WTC11 (cell line): Measurements from ENCODE around the gene RNF2. TPM values are rescaled to one million over a fixed set of nuclear protein-coding genes. Genes with fewer than 3 reads are reported as not detected.

Experiments
- ATAC-seq: fragments of 200-7000 bp; cut with Tn5 transposase; 2 replicates; pipeline ENCODE4 v1.10.0; 2021; ENCODE audit warnings: mild to moderate bottlenecking, moderate library complexity
- CTCF ChIA-PET: fragments of 300-600 bp; sonication (Branson Sonifier 250); formaldehyde crosslinking; loops from one replicate; lab custom pipeline; 2021; ENCODE audit warnings: antibody characterized with exemption; lab: Charles Lee
- POLR2A ChIA-PET: fragments of 350-600 bp; sonication (Branson Sonifier 250); formaldehyde crosslinking; loops from one replicate; lab custom pipeline; 2021; ENCODE audit warnings: antibody characterized with exemption; lab: Charles Lee
- DNase-seq: peaks from one replicate; pipeline ENCODE4 v3.0.0; 2021; ENCODE audit warnings: low spot score
- H3K27ac Mint-ChIP-seq: 2 replicates; pipeline ENCODE4 v1.8.0; 2021; ENCODE audit warnings: mixed read lengths
- H3K27me3 Mint-ChIP-seq: 2 replicates; pipeline ENCODE4 v1.8.0; 2021; ENCODE audit warnings: low read depth, mild to moderate bottlenecking, moderate library complexity, mixed read lengths
- H3K36me3 Mint-ChIP-seq: 2 replicates; pipeline ENCODE4 v1.8.0; 2021; ENCODE audit warnings: mixed read lengths
- H3K4me1 Mint-ChIP-seq: 2 replicates; pipeline ENCODE4 v1.8.0; 2022; ENCODE audit warnings: mixed read lengths
- H3K4me3 Mint-ChIP-seq: 2 replicates; pipeline ENCODE4 v1.8.0; 2021; ENCODE audit warnings: mild to moderate bottlenecking, moderate library complexity, mixed read lengths
- H3K9me3 Mint-ChIP-seq: 2 replicates; pipeline ENCODE4 v1.8.0; 2021; ENCODE audit warnings: mixed read lengths
- NR2C2 ChIP-seq: sonication (generic); formaldehyde crosslinking; IDR thresholded peaks from 2 replicates; pipeline ENCODE4 v1.8.0; 2022; ENCODE audit warnings: mild to moderate bottlenecking, missing genetic modification reagents
- PRRX2 ChIP-seq: fragments of 250-450 bp; sonication (Bioruptor Pico); IDR thresholded peaks from 2 replicates; pipeline ENCODE4 v1.8.0; 2021; ENCODE audit warnings: mild to moderate bottlenecking
- RELA ChIP-seq: sonication (generic); formaldehyde crosslinking; IDR thresholded peaks from 2 replicates; pipeline ENCODE4 v1.8.1; 2022; ENCODE audit warnings: missing genetic modification reagents, mild to moderate bottlenecking, borderline replicate concordance
- TCF7 ChIP-seq: sonication (generic); formaldehyde crosslinking; IDR thresholded peaks from 2 replicates; pipeline ENCODE4 v1.8.0; 2022; ENCODE audit warnings: mild to moderate bottlenecking, low read depth, missing genetic modification reagents, moderate library complexity
- ZNF138 ChIP-seq: sonication (generic); formaldehyde crosslinking; conservative IDR thresholded peaks from 2 replicates; pipeline ENCODE4 v1.8.1; 2022; ENCODE audit warnings: mild to moderate bottlenecking, moderate library complexity, missing genetic modification reagents
- ZNF416 ChIP-seq: fragments of 250-450 bp; sonication (Bioruptor Pico); IDR thresholded peaks from 2 replicates; pipeline ENCODE4 v1.9.0; 2021; ENCODE audit warnings: mild to moderate bottlenecking, inconsistent platforms
- total RNA-seq: library from RNA; stranded (reverse); gene quantifications from 3 replicates; pipeline ENCODE4 v1.2.3, GENCODE V29; 2021
- TF ChIP-seq, protein P1 (sequence below): fragments of 250-450 bp; sonication (Bioruptor Pico); IDR thresholded peaks from 2 replicates; pipeline ENCODE4 v1.9.0; 2021; ENCODE audit warnings: mild to moderate bottlenecking, borderline replicate concordance
- TF ChIP-seq, protein P2 (sequence below): sonication (generic); formaldehyde crosslinking; IDR thresholded peaks from 2 replicates; pipeline ENCODE4 v1.8.0; 2022; ENCODE audit warnings: mild to moderate bottlenecking, missing genetic modification reagents
- TF ChIP-seq, protein P3 (sequence below): sonication (generic); formaldehyde crosslinking; conservative IDR thresholded peaks from 2 replicates; pipeline ENCODE4 v1.8.1; 2023; ENCODE audit warnings: mild to moderate bottlenecking, low read depth, missing genetic modification reagents, moderate library complexity
- TF ChIP-seq, protein P4 (sequence below): sonication (generic); formaldehyde crosslinking; IDR thresholded peaks from 2 replicates; pipeline ENCODE4 v1.8.0; 2022; ENCODE audit warnings: missing genetic modification reagents
- TF ChIP-seq, protein P5 (sequence below): sonication (generic); formaldehyde crosslinking; IDR thresholded peaks from 2 replicates; pipeline ENCODE4 v1.8.1; 2022; ENCODE audit warnings: missing genetic modification reagents, borderline replicate concordance
- TF ChIP-seq, protein P6 (sequence below): sonication (generic); formaldehyde crosslinking; IDR thresholded peaks from 2 replicates; pipeline ENCODE4 v1.8.1; 2023; ENCODE audit warnings: mild to moderate bottlenecking, missing genetic modification reagents

The RNF2 gene
- total RNA-seq, 1 experiment from 2014 or later: 37.3 TPM

DNA sequence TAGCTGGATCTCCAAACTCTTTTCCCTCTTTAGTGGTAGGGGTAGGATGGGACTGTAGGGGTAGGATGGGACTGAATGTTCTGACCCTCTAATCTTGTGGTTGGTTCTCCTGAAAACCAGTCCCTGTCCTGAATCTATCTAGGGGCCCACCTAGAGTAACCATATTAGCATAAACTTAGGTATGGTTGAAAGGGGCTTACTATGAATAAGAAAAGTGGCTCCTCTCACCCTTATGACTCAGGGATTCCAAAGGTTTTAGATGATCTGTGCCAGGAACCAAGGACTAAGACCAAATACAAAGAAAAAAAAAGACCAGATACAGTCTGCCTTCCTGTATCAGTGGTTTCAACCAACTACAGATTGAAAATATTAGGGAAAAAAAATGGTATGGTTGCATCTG lies 28.9 kb downstream of the RNF2 start (continued):
- TF ChIP-seq, protein P1, sequence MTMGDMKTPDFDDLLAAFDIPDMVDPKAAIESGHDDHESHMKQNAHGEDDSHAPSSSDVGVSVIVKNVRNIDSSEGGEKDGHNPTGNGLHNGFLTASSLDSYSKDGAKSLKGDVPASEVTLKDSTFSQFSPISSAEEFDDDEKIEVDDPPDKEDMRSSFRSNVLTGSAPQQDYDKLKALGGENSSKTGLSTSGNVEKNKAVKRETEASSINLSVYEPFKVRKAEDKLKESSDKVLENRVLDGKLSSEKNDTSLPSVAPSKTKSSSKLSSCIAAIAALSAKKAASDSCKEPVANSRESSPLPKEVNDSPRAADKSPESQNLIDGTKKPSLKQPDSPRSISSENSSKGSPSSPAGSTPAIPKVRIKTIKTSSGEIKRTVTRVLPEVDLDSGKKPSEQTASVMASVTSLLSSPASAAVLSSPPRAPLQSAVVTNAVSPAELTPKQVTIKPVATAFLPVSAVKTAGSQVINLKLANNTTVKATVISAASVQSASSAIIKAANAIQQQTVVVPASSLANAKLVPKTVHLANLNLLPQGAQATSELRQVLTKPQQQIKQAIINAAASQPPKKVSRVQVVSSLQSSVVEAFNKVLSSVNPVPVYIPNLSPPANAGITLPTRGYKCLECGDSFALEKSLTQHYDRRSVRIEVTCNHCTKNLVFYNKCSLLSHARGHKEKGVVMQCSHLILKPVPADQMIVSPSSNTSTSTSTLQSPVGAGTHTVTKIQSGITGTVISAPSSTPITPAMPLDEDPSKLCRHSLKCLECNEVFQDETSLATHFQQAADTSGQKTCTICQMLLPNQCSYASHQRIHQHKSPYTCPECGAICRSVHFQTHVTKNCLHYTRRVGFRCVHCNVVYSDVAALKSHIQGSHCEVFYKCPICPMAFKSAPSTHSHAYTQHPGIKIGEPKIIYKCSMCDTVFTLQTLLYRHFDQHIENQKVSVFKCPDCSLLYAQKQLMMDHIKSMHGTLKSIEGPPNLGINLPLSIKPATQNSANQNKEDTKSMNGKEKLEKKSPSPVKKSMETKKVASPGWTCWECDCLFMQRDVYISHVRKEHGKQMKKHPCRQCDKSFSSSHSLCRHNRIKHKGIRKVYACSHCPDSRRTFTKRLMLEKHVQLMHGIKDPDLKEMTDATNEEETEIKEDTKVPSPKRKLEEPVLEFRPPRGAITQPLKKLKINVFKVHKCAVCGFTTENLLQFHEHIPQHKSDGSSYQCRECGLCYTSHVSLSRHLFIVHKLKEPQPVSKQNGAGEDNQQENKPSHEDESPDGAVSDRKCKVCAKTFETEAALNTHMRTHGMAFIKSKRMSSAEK (CRISPR knock-in tag): no peak
- TF ChIP-seq, protein P2, sequence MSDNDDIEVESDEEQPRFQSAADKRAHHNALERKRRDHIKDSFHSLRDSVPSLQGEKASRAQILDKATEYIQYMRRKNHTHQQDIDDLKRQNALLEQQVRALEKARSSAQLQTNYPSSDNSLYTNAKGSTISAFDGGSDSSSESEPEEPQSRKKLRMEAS: no peak
- TF ChIP-seq, protein P3, sequence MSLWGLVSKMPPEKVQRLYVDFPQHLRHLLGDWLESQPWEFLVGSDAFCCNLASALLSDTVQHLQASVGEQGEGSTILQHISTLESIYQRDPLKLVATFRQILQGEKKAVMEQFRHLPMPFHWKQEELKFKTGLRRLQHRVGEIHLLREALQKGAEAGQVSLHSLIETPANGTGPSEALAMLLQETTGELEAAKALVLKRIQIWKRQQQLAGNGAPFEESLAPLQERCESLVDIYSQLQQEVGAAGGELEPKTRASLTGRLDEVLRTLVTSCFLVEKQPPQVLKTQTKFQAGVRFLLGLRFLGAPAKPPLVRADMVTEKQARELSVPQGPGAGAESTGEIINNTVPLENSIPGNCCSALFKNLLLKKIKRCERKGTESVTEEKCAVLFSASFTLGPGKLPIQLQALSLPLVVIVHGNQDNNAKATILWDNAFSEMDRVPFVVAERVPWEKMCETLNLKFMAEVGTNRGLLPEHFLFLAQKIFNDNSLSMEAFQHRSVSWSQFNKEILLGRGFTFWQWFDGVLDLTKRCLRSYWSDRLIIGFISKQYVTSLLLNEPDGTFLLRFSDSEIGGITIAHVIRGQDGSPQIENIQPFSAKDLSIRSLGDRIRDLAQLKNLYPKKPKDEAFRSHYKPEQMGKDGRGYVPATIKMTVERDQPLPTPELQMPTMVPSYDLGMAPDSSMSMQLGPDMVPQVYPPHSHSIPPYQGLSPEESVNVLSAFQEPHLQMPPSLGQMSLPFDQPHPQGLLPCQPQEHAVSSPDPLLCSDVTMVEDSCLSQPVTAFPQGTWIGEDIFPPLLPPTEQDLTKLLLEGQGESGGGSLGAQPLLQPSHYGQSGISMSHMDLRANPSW (CRISPR knock-in tag): no peak
- TF ChIP-seq ZNF138 (CRISPR knock-in tag): no peak
- TF ChIP-seq, protein P4, sequence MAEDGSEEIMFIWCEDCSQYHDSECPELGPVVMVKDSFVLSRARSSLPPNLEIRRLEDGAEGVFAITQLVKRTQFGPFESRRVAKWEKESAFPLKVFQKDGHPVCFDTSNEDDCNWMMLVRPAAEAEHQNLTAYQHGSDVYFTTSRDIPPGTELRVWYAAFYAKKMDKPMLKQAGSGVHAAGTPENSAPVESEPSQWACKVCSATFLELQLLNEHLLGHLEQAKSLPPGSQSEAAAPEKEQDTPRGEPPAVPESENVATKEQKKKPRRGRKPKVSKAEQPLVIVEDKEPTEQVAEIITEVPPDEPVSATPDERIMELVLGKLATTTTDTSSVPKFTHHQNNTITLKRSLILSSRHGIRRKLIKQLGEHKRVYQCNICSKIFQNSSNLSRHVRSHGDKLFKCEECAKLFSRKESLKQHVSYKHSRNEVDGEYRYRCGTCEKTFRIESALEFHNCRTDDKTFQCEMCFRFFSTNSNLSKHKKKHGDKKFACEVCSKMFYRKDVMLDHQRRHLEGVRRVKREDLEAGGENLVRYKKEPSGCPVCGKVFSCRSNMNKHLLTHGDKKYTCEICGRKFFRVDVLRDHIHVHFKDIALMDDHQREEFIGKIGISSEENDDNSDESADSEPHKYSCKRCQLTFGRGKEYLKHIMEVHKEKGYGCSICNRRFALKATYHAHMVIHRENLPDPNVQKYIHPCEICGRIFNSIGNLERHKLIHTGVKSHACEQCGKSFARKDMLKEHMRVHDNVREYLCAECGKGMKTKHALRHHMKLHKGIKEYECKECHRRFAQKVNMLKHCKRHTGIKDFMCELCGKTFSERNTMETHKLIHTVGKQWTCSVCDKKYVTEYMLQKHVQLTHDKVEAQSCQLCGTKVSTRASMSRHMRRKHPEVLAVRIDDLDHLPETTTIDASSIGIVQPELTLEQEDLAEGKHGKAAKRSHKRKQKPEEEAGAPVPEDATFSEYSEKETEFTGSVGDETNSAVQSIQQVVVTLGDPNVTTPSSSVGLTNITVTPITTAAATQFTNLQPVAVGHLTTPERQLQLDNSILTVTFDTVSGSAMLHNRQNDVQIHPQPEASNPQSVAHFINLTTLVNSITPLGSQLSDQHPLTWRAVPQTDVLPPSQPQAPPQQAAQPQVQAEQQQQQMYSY: no peak

DNA sequence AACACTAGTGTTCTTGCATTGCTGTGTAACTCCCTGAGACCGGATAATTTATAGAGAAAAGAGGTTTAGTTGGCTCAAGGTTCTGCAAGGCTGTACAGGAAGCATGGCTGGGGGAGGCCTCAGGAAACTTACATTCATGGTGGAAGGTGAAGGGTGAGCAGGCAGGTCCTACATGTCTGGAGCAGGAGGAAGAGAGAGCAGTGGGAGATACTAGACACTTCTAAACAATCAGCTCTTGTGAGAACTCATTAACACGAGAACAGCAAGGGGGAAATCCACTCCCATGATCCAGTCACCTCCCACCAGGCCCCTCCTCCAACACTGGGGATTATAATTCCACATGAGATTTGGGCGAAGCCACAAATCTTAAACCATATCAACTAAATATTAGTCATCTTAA lies 30.1 kb downstream of the RNF2 start:
- TF ChIP-seq, protein P5, sequence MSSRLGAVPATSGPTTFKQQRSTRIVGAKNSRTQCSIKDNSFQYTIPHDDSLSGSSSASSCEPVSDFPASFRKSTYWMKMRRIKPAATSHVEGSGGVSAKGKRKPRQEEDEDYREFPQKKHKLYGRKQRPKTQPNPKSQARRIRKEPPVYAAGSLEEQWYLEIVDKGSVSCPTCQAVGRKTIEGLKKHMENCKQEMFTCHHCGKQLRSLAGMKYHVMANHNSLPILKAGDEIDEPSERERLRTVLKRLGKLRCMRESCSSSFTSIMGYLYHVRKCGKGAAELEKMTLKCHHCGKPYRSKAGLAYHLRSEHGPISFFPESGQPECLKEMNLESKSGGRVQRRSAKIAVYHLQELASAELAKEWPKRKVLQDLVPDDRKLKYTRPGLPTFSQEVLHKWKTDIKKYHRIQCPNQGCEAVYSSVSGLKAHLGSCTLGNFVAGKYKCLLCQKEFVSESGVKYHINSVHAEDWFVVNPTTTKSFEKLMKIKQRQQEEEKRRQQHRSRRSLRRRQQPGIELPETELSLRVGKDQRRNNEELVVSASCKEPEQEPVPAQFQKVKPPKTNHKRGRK (CRISPR knock-in tag): no peak
- no peak for TF ChIP-seq NR2C2 (CRISPR knock-in tag)
- no peak for TF ChIP-seq PRRX2
- TF ChIP-seq TCF7 (CRISPR knock-in tag): no peak
- TF ChIP-seq RELA: no peak
- TF ChIP-seq, protein P6, sequence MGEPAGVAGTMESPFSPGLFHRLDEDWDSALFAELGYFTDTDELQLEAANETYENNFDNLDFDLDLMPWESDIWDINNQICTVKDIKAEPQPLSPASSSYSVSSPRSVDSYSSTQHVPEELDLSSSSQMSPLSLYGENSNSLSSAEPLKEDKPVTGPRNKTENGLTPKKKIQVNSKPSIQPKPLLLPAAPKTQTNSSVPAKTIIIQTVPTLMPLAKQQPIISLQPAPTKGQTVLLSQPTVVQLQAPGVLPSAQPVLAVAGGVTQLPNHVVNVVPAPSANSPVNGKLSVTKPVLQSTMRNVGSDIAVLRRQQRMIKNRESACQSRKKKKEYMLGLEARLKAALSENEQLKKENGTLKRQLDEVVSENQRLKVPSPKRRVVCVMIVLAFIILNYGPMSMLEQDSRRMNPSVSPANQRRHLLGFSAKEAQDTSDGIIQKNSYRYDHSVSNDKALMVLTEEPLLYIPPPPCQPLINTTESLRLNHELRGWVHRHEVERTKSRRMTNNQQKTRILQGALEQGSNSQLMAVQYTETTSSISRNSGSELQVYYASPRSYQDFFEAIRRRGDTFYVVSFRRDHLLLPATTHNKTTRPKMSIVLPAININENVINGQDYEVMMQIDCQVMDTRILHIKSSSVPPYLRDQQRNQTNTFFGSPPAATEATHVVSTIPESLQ: no peak
- no peak for TF ChIP-seq ZNF416 (CRISPR knock-in tag)
- TF ChIP-seq, protein P3 (CRISPR knock-in tag): no peak
- TF ChIP-seq, all 79 proteins: peak for 0
- peak overlapping the region; percentile 98 for H3K27ac Mint-ChIP-seq
- CTCF ChIA-PET: interaction anchor here (1.6 kb wide), 1 partner anchor 30 kb away, joined by 3 read pairs; the partner anchor contains the start of gene RNF2

More for the DNA sequence above, 30.1 kb downstream of the RNF2 start:
- Mint-ChIP-seq H3K27me3 (no peaks in the 10 kb centered on the region), H3K9me3 (no peaks in the 10 kb centered on the region), H3K4me1 (peaks cover 78% of the 10 kb centered on the region), H3K4me3 (peak overlapping the region; percentile 36; the same call in 1 of the 2 replicates), H3K36me3 (no peaks in the 10 kb centered on the region)
- no peak for DNase-seq
- POLR2A ChIA-PET: no interaction called here
- peak; percentile 39; the same call in 1 of the 2 replicates for ATAC-seq
